MV-4-11 (cell line): ENCODE results near the gene SLC24A3.

Source experiments
- DNase-seq: peaks from one replicate; lab custom pipeline; 2025; lab: John Stamatoyannopoulos, UW

Gene SLC24A3

GRCh38 chr20:19547547-19547946, 335.1 kb downstream of the SLC24A3 start:
- DNase-seq: no peak

DNA sequence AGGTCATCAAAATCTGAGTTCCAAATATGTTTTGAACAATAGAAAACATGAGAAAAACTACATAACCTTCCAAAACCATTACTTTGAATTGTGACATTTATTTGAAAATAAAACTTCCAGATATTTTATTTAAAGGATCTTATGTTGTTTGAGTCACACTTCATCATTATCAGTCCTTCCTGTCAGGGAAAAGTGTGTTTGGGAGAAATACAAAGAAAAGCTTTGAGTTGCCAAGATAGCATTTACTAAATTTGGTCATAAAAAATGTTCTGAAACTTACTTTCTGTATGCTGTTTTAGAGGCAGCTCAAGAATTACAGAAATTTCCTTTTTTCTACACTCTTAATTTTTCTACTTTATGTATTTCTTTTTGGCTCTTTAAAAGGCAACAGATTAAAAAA, 337.5 kb downstream of the SLC24A3 start:
- no peak for DNase-seq

DNA sequence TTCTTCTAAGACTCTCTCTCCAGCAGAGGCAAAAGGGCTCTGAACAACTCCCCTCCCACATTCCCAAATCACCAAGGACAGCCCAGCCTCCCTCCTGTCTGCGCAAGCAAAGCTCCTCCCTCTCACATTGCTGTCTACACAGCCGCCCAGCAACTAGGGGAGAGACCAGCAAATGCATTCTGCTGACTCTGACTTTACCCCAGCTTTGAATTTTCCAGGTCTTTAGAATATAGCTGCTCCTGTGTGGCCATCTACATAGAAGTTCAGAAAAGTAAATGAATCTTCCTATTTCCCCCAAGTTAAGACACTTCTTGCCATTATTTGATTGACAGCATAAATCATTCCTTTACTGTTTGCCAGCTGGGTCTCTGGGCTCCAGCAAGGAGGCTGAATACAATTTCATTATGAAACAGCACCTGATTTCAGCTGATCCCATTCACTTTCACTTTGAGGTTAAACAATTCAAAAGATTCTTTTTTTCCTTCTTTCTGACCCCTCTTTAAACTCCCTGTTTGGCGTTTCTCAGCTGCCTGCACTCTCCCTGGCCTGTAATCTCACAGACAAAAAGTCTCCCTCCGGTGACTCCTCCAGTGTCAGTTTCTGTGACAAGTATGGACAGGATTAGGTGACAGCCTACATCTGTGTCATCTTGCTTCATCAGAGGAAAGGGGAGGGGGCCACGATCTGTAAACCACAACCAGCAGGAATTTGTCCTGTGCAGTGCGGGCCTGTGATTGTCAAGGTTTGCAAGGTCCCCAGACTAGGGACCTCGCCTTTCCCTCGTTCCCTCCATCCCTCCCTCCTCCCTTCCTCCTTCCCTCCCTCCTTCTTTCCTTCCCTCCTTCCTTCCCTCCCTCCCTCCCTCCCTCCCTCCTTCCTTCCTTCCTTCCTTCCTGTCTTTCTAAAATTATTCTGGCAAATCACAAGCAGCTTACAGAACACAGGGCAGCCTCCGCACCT, 340.1 kb downstream of the SLC24A3 start:
- DNase-seq: no peak

DNA sequence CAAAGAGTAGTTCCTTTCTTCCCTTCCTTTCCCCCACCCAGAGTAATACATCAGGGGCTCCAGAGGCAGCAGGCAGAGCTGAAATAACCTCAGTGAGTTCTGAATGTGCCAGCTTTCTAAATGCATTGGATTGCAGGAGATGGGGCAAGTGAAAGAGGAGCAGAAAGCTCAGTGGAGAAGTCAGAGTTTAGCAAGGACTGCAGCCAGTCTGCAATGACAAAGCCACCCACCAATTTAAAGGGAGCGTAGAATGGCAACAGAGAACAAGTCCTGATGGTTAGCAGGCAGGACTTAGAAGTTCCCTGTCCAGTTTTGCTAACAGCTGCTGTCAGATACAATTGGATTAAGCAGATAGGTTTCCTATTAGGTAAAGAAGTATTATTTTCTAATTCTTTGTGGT, 342.2 kb downstream of the SLC24A3 start:
- no peak for DNase-seq

DNA sequence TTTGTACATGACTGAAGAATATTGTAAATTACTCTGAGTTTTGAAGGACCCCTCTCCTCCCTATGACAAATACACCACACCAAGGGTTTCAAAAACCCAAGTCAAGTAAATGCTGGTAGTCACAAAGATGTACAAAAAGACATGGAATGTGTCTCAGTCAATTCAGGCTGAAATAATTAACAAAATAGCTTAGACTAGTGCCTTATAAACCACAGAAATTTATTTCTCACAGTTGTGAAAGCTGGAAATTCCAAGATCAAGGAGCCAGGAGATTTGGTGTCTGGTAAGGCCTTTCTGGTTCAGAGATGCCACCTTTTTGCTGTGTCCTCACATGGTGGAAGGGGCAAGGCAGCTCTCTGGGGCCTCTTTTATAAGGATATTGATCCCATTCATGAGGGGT, 343.3 kb downstream of the SLC24A3 start:
- DNase-seq: no peak

DNA sequence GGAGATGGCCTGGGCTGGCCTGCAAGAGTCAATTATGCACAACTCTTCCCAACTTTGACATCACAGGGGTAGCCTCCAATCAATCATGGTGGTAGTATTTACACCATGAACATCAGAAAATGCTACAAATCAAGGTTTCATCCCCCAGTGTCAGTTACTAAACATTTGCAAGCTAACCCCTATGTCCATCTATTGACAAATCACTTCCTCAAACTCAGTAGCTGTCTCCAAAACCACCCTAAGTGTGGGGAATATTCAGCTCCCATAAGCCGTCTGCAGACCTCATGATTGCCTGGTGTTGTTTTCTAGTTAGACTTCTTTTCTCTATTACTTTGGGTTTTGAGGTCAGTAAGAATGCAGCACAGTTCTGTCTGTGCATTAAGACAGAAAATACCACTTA, 344.8 kb downstream of the SLC24A3 start:
- peak; percentile 77 for DNase-seq

DNA sequence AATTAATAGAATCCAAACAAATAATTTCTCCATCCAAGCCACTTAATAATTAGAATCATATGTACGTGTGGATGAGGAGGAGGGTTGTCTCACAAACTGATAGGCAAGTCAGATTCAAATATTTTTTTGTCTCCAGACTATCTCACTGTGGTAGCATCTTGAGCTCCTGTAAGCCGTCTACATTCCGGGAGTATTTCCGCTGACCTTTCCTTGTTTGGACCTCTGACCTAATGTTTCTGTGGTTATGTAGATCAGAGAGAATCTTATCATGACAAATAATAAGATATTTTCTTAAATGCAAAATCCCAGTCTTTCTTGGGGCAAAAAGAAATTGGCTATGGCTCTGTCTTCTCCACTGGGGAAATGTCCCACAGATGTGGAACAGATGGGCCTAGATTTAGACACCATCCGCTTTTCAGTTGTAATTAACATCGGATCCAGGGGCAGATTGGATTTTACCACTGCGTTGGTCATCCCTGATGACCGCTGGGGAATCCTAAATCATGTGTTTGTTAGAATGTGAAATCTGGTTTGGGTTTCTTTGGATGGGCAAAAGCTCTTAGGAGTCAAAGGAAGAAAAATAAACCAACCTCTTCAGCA, 348.5 kb downstream of the SLC24A3 start:
- no peak for DNase-seq

- no peak for DNase-seq
Observed at GRCh38 chr20:19562426-19562825, 350.0 kb downstream of the SLC24A3 start.

GRCh38 chr20:19564261-19564660, 351.8 kb downstream of the SLC24A3 start:
- no peak for DNase-seq

DNA sequence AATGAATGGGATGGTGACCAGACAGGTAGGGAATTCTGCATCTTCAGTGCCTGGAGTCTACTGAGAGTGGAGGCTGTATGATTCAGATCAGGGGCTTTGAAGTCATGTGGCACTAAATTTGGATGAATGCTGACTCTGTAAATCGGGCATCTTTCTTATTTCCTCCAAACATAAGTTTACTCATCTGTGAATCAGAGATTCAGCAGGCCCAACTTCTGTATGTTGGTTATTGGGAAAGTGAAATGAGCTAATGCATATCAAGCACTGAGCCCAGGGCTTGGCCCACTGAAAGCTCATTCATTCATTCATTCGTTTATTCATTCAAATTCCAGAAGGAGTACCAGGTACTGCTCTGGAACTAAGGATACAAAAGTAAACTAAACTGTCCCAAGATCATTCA, 353.3 kb downstream of the SLC24A3 start:
- DNase-seq: no peak

- DNase-seq: peak; percentile 64
Observed at GRCh38 chr20:19566226-19566945, 353.9 kb downstream of the SLC24A3 start.

DNA sequence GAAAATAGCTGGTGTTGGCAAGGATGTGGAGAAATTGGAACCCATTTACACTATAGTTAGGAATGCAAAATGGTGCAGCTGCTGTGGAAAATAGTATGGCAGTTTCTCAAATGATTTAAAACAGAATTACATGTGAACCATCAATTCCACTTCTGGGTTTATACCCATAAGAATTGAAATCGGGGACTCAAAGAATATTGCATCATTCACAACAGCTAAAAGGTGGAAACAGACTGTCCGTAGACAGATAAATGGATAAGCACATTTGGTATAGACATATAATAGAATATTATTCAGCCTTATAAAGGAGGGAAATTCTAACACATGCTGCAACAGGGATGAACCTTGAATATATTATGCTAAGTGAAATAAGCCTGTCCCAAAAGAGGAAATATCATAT, 355.7 kb downstream of the SLC24A3 start:
- DNase-seq: no peak

- DNase-seq: no peak
Observed at GRCh38 chr20:19571996-19572395, 359.6 kb downstream of the SLC24A3 start.

DNA sequence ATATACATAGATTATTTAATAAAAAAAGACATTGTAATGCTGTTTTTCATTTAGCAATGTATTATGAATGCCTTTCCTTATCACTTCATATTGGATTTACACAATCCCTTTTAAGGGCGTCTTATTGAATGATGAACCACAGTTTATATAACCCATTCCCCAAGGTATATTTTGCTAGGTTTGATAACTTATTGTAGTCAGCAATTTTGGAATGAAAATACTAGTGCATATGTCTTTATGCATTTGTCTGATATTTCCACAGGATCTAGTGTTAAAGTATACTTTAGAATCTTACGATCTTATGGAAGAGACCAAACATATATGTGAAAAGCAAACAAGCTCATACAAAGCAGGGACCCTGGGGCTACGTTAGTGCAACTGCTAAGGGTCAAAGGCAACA, 365.2 kb downstream of the SLC24A3 start:
- DNase-seq: no peak

DNA sequence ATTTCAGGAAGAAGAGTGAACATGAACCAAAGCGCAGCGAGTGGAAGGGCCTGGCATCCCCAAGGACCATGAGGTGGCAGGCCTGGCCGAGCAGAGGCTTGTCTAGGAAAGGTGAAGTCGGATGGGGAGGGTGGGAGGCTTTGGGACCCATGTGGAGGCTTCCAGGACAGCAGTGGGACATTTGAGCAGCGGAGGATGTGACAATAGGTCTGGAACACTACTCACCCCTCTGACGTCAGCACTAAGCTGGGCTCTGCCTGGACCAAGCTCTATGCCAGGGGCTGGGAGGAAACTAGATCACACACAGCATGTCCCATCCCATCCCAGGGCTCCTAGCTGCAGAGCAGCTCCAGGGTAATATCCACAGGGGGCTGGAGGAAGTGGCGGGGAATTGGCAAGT, 370.3 kb downstream of the SLC24A3 start:
- DNase-seq: no peak

DNA sequence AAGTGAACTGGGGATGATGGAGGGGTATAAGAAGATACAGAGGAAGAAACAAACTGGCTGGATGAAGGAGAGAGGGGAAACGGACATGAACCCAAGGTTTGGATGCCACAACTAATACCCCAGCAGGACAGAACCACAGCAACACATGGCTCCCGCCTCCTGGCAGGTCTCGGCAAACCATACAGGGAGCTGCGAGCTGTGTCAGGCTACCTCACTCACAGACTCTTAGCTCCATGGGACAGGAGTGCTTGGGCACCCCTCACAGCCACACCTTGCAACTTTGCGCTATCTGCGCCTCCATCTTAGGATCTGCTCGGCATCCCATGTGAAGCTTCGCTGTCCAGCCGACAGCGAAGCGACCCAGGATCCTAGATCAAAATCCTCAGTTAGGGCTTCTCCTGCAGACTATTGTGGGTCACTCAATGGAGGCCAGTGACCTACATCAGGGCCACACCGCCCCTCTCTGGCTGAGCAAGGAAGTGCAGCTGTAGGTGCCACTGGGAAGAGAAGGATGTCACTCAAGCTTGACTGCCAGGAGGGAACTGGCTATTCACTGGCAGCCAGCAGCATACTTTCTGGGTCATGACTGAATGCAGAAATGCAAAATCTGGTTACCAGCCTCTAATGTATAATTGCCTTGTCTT, 371.2 kb downstream of the SLC24A3 start:
- peak; percentile 74 for DNase-seq

DNA sequence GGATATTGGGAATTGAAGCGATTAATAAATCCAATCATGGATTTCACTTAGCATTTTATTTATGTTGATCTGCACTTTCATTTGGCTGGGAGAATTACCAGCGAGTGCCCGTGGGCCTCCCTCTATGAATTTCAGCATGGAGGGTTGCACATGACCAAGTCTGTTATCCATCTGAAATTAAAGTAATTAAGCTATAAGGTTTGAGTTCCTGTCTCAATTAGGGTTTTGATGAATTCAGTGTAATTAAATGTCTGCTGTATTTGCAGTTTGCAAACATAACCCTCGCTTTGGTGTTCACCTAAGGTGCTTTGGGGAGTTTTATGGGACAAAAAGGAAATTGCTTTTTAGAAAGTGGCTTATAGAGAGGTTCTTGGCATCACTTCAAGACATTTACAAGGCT, 375.8 kb downstream of the SLC24A3 start:
- DNase-seq: no peak

DNA sequence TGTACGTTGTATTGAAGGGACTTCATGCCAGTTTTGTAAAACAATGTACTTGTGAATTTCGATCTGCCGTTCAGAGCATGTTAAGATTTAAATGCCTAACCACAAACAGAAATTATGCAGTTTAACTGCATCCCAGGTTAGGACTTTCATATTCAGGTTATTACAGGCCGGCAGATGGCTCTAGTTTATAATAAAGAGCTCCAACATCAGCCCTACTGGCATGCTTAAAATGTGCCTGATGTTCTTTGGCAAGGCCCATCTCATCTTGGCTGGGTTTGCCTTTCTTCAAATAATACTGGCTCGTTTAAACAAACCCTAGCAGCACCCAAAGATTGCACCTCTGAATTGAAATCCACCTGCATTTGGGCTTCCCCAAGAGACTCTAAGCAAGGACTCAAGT, 376.3 kb downstream of the SLC24A3 start:
- no peak for DNase-seq

GRCh38 chr20:19589787-19590362, 377.4 kb downstream of the SLC24A3 start:
- DNase-seq: no peak

DNA sequence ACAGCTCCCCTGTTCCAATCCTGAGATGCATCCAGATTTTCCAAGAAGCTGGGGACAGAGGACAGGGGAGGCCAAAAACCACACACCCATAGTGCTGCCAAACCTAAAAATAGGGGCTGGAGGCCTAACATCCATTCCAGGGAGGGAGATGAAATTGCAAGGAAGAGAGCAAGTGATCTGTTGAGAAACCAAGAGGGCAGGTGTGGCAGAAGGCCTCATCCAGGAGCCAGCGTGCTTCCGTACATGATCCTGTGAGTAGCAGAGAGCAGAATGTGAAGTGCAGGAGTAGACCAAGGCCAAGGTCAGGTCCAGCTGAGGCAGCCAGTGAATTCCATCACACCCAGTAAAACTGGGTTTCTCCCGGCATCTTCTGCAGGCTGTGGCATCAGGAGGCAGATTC, 377.9 kb downstream of the SLC24A3 start:
- no peak for DNase-seq

GRCh38 chr20:19593762-19594161, 381.3 kb downstream of the SLC24A3 start:
- no peak for DNase-seq

DNA sequence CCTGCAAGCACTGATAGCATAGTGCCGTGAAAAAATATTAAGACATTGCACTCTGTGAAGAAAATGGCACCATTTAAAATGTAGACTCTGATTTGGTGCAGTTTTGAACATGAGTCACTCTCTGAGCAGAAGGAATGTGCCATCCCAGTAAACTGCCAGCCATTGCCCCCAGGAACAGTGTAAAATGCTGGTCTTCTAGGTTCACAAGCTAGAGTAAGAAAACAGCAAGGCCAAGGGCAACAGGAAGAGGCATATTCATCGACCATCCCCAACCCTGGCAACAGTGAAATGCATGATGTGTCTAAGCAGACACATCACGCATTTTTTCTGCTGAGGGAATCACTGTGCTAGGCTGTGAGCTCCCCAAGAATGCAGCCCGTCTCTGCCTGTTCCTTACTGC, 382.5 kb downstream of the SLC24A3 start:
- no peak for DNase-seq
